HUES48 (cell line): ENCODE data around the gene THAP6.
"Not testable (repeated sequence)": the region's sequence is repeated elsewhere in the genome, so short reads cannot be mapped to it uniquely, and the experiment has no call there.

Experiments
- H3K27ac ChIP-seq: one replicate; pipeline ENCODE4 v1.7.0; 2013; ENCODE audit warnings: low read depth, low read length, inconsistent platforms
- H3K27me3 ChIP-seq: 2 replicates; pipeline ENCODE4 v1.6.1; 2013; ENCODE audit warnings: mild to moderate bottlenecking, low read length; ENCODE audit not compliant: control insufficient read depth, insufficient read depth
- H3K36me3 ChIP-seq: 2 replicates; pipeline ENCODE4 v1.6.1; 2013; ENCODE audit warnings: low read length; ENCODE audit not compliant: control insufficient read depth, insufficient read depth
- H3K4me1 ChIP-seq: 2 replicates; pipeline ENCODE4 v1.6.1; 2013; ENCODE audit warnings: mild to moderate bottlenecking, low read length; ENCODE audit not compliant: control insufficient read depth, insufficient read depth
- H3K4me3 ChIP-seq: 2 replicates; pipeline ENCODE4 v1.5.1; 2013; ENCODE audit warnings: mild to moderate bottlenecking, low read depth, low read length
- H3K9ac ChIP-seq: 2 replicates; pipeline ENCODE4 v1.6.1; 2013; ENCODE audit warnings: mild to moderate bottlenecking, low read depth, low read length, moderate library complexity
- H3K9me3 ChIP-seq: 2 replicates; pipeline ENCODE4 v1.6.1; 2013; ENCODE audit warnings: low read length; ENCODE audit not compliant: control insufficient read depth, insufficient read depth

The THAP6 gene

DNA sequence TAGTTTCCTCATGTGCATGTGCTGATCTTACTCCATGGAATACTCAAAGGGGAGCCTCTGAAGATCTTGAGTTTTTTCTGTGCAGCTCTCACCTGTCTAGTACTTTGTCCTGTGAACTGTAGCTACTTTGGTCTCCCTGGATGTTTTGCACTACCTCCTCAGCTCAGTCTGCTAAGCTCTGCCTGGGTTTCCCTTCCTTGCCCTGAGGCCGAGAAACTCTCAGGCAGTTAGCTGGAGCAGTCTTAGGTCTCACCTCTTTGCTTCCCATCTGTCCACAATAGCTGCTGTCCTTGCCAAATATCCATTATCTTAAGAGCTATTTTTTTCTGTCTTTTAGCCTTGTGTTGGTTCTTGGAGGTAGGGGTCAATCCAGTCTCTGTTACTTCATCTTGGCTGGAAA lies 11.6 kb downstream of the THAP6 start:
- peaks cover 85% of the 10 kb centered on the region for H3K36me3 ChIP-seq
- no peaks in the 10 kb centered on the region for H3K27me3 ChIP-seq
- H3K27ac ChIP-seq: no peak overlapping the region
- H3K9me3 ChIP-seq: 0 out of 2 replicates have a peak, but pooled peaks cover under 1% of the 10 kb centered on the region
- no peak overlapping the region for H3K9ac ChIP-seq
- H3K4me3 ChIP-seq: no peak overlapping the region
- H3K4me1 ChIP-seq: no peaks in the 10 kb centered on the region

GRCh38 chr4:75527482-75527881 lies 13.2 kb downstream of the THAP6 start:
- Histone ChIP-seq H3K9me3 (0 out of 2 replicates have a peak, but pooled peaks cover 4% of the 10 kb centered on the region), H3K4me3 (no peak overlapping the region), H3K27ac (no peak overlapping the region), H3K27me3 (no peaks in the 10 kb centered on the region), H3K9ac (no peak overlapping the region), H3K4me1 (no peaks in the 10 kb centered on the region), H3K36me3 (peaks cover 78% of the 10 kb centered on the region)

GRCh38 chr4:75530556-75531322 lies 16.5 kb downstream of the THAP6 start:
- Histone ChIP-seq H3K9me3 (0 out of 2 replicates have a peak, but pooled peaks cover 4% of the 10 kb centered on the region), H3K27ac (no peak overlapping the region), H3K27me3 (no peaks in the 10 kb centered on the region), H3K4me3 (no peak overlapping the region), H3K4me1 (no peaks in the 10 kb centered on the region), H3K36me3 (peaks cover 50% of the 10 kb centered on the region), H3K9ac (no peak overlapping the region)

- H3K4me1 ChIP-seq, H3K9ac ChIP-seq, H3K27me3 ChIP-seq, H3K27ac ChIP-seq, H3K9me3 ChIP-seq, H3K4me3 ChIP-seq: not testable (repeated sequence)
- peaks cover 41% of the 10 kb centered on the region for H3K36me3 ChIP-seq
These were observed 17.4 kb downstream of the THAP6 start for GRCh38 chr4:75531536-75532143.

DNA sequence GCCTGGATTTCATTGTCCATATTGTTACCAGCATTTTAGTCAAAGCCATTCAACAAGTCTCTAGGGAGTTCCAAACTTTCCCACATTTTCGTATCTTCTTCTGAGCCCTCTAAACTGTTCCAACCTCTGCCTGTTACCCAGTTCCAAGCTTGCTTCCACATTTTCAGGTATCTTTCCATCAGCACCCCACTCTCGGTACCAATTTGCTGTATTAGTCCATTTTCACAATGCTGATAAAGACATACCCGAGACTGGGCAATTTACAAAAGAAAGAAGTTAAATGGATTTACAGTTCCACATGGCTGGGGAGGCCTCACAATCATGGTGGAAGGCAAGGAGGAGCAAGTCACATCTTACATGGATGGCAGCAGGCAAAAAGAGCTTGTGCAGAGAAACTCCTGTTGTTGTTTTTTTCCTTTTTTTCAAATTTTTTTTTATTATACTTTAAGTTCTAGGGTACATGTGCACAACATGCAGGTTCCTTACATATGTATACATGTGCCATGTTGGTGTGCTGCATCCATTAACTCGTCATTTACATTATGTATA lies 19.1 kb downstream of the THAP6 start:
- not testable (repeated sequence) for H3K27ac ChIP-seq, H3K4me1 ChIP-seq, H3K27me3 ChIP-seq, H3K9me3 ChIP-seq, H3K9ac ChIP-seq, H3K4me3 ChIP-seq
- H3K36me3 ChIP-seq: peaks cover 23% of the 10 kb centered on the region

DNA sequence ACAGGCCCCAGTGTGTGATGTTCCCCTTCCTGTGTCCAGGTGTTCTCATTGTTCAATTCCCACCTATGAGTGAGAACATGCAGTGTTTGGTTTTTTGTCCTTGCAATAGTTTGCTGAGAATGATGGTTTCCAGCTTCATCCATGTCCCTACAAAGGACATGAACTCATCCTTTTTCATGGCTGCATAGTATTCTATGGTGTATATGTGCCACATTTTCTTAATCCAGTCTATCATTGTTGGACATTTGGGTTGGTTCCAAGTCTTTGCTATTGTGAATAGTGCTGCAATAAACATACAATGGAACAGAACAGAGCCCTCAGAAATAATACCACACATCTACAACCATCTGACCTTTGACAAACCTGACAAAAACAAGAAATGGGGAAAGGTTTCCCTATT lies 19.7 kb downstream of the THAP6 start:
- not testable (repeated sequence) for H3K27ac ChIP-seq, H3K4me3 ChIP-seq, H3K9ac ChIP-seq, H3K27me3 ChIP-seq, H3K4me1 ChIP-seq, H3K9me3 ChIP-seq
- peaks cover 22% of the 10 kb centered on the region for H3K36me3 ChIP-seq

GRCh38 chr4:75537308-75537707 lies 23.0 kb downstream of the THAP6 start:
- H3K4me3 ChIP-seq, H3K36me3 ChIP-seq, H3K9ac ChIP-seq, H3K27me3 ChIP-seq, H3K27ac ChIP-seq, H3K9me3 ChIP-seq, H3K4me1 ChIP-seq: not testable (repeated sequence)

GRCh38 chr4:75542824-75543223 lies 28.6 kb downstream of the THAP6 start:
- no peak overlapping the region for H3K4me3 ChIP-seq
- no peak overlapping the region for H3K27ac ChIP-seq
- no peaks in the 10 kb centered on the region for H3K27me3 ChIP-seq
- no peak overlapping the region for H3K9ac ChIP-seq
- no peaks in the 10 kb centered on the region for H3K4me1 ChIP-seq
- no peaks in the 10 kb centered on the region for H3K9me3 ChIP-seq
- no peaks in the 10 kb centered on the region for H3K36me3 ChIP-seq

DNA sequence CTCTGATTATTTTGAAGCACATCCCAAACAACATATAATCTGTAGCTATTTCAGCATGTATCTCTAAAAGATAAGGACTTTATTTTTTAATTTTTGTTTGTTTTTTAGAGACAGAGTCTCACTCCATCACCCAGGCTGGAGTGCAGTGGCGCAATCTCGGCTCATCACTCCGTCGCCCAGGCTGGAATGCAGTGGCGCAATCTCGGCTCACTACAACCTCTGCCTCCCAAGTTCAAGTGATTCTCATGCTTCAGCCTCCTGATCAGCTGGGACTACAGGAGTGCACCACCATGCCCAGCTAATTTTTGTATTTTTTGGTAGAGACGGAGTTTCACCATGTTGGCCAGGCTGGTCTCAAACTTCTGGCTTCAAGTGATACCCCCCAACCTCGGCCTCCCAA lies 29.9 kb downstream of the THAP6 start:
- not testable (repeated sequence) for H3K36me3 ChIP-seq, H3K27me3 ChIP-seq, H3K9ac ChIP-seq, H3K9me3 ChIP-seq, H3K4me1 ChIP-seq, H3K27ac ChIP-seq, H3K4me3 ChIP-seq

DNA sequence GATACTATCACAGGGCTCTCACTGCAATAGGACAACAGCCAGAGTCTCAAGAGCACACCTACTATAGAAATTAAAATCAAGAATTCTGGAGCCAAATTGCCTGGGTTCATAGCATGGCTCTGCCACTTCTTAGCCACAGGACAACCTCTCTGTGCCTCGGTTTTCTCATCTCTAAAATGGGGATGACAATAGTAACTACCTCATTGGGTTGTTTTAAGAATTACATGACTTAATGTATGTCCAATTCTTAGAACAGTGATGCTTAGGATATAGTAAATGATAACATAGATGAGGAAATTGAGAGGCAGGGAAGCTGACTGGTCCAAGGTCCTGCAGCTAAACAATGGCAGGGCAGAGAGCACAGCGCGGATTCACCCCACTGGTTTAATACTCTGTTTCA lies 30.6 kb downstream of the THAP6 start:
- Histone ChIP-seq H3K27ac (no peak overlapping the region), H3K9ac (no peak overlapping the region), H3K4me1 (no peaks in the 10 kb centered on the region), H3K27me3 (no peaks in the 10 kb centered on the region), H3K36me3 (no peaks in the 10 kb centered on the region), H3K4me3 (no peak overlapping the region), H3K9me3 (no peaks in the 10 kb centered on the region)

- Histone ChIP-seq H3K9ac (no peak overlapping the region), H3K9me3 (no peaks in the 10 kb centered on the region), H3K4me3 (no peak overlapping the region), H3K27ac (no peak overlapping the region), H3K27me3 (no peaks in the 10 kb centered on the region), H3K4me1 (no peaks in the 10 kb centered on the region), H3K36me3 (no peaks in the 10 kb centered on the region)
These were observed 31.3 kb downstream of the THAP6 start for GRCh38 chr4:75545526-75545925.
